GM23338 (cell line): ENCODE results near the gene SPEF1. TPM values are rescaled to one million over a fixed set of nuclear protein-coding genes. Genes with fewer than 3 reads are reported as not detected.

Source experiments
- ATAC-seq: fragments of 200-7000 bp; cut with Tn5 transposase; 3 replicates; pipeline ENCODE4 v1.9.1; 2020
- DNase-seq: peaks from one replicate; pipeline ENCODE4 v3.0.0-alpha.2; 2015; ENCODE audit warnings: low spot score
- H2AFZ ChIP-seq: fragments of 200-600 bp; sonication (generic); 2 replicates; pipeline ENCODE4 v1.8.0; 2016; ENCODE audit warnings: antibody characterized with exemption, mild to moderate bottlenecking, moderate library complexity
- H3F3A ChIP-seq: fragments of 200-600 bp; sonication (generic); replicated peaks from 2 replicates; pipeline ENCODE4 v1.8.0; 2017; ENCODE audit warnings: antibody characterized with exemption, mixed run types, low read depth
- H3K27ac ChIP-seq: fragments of 200-600 bp; sonication (generic); 2 replicates; pipeline ENCODE4 v1.6.1; 2016; ENCODE audit warnings: low read depth
- H3K27me3 ChIP-seq: fragments of 200-600 bp; sonication (generic); 2 replicates; pipeline ENCODE4 v1.8.0; 2016; ENCODE audit warnings: mild to moderate bottlenecking, mixed run types, moderate library complexity; ENCODE audit not compliant: insufficient read depth
- H3K36me3 ChIP-seq: fragments of 200-600 bp; sonication (generic); 2 replicates; pipeline ENCODE4 v1.8.0; 2016; ENCODE audit warnings: mild to moderate bottlenecking; ENCODE audit not compliant: insufficient read depth
- H3K4me1 ChIP-seq: fragments of 200-600 bp; sonication (generic); 2 replicates; pipeline ENCODE4 v1.8.0; 2016; ENCODE audit warnings: mild to moderate bottlenecking, moderate library complexity; ENCODE audit not compliant: insufficient read depth
- H3K4me2 ChIP-seq: fragments of 200-600 bp; sonication (generic); 2 replicates; pipeline ENCODE4 v1.7.1; 2017; ENCODE audit warnings: mixed run types
- H3K4me3 ChIP-seq: fragments of 200-600 bp; sonication (generic); 2 replicates; pipeline ENCODE4 v1.6.1; 2016; ENCODE audit warnings: mixed run types
- H3K79me2 ChIP-seq: fragments of 200-600 bp; sonication (generic); replicated peaks from 2 replicates; pipeline ENCODE4 v1.8.0; 2017; ENCODE audit warnings: mild to moderate bottlenecking; ENCODE audit not compliant: insufficient read depth
- H3K9me2 ChIP-seq: fragments of 200-600 bp; sonication (generic); 2 replicates; pipeline ENCODE4 v1.8.0; 2017; ENCODE audit not compliant: insufficient read depth
- H4K20me1 ChIP-seq: fragments of 200-600 bp; sonication (generic); replicated peaks from 2 replicates; pipeline ENCODE4 v1.8.0; 2017; ENCODE audit warnings: mild to moderate bottlenecking; ENCODE audit not compliant: insufficient read depth
- H3K27ac Mint-ChIP-seq: 2 replicates; pipeline ENCODE4 v1.8.0; 2020; ENCODE audit warnings: inconsistent platforms, mild to moderate bottlenecking, moderate library complexity, mixed read lengths
- H3K27me3 Mint-ChIP-seq: 3 replicates; pipeline ENCODE4 v1.8.0; 2022; ENCODE audit warnings: low read depth, mild to moderate bottlenecking, moderate library complexity, mixed read lengths, inconsistent platforms; ENCODE audit not compliant: insufficient read depth, poor library complexity
- H3K36me3 Mint-ChIP-seq: 3 replicates; pipeline ENCODE4 v1.8.0; 2021; ENCODE audit warnings: low read depth, mild to moderate bottlenecking, inconsistent platforms, moderate library complexity, mixed read lengths
- H3K4me1 Mint-ChIP-seq: 3 replicates; pipeline ENCODE4 v1.8.0; 2020; ENCODE audit warnings: mild to moderate bottlenecking, inconsistent platforms, mixed read lengths
- H3K4me3 Mint-ChIP-seq: 3 replicates; pipeline ENCODE4 v1.8.0; 2021; ENCODE audit warnings: moderate library complexity, mild to moderate bottlenecking, inconsistent platforms, mixed read lengths
- H3K9me3 Mint-ChIP-seq: 3 replicates; pipeline ENCODE4 v1.8.0; 2020; ENCODE audit warnings: moderate library complexity, mild to moderate bottlenecking, inconsistent platforms, mixed read lengths
- EZH2 ChIP-seq: fragments of 200-600 bp; sonication (generic); IDR thresholded peaks from one replicate; pipeline ENCODE4 v1.8.0; 2017; ENCODE audit warnings: antibody characterized with exemption, mild to moderate bottlenecking, low read depth; ENCODE audit not compliant: unreplicated experiment
- JUNB ChIP-seq: IDR thresholded peaks from one replicate; pipeline ENCODE4 v1.6.1; 2016; ENCODE audit warnings: antibody characterized with exemption; ENCODE audit not compliant: unreplicated experiment
- NANOG ChIP-seq: IDR thresholded peaks from 2 replicates; pipeline ENCODE4 v1.6.1; 2016; ENCODE audit warnings: antibody characterized with exemption, borderline replicate concordance
- POLR2AphosphoS5 ChIP-seq: IDR thresholded peaks from 2 replicates; pipeline ENCODE4 v1.6.1; 2016; ENCODE audit warnings: antibody characterized with exemption, low read depth
- STAT1 ChIP-seq: IDR thresholded peaks from one replicate; pipeline ENCODE4 v1.6.1; 2016; ENCODE audit warnings: antibody characterized with exemption; ENCODE audit not compliant: unreplicated experiment
- ZNF114 ChIP-seq: fragments of 250-450 bp; sonication (Bioruptor Pico); IDR thresholded peaks from 2 replicates; pipeline ENCODE4 v1.5.0; 2020; ENCODE audit warnings: mild to moderate bottlenecking, moderate library complexity
- ZNF331 ChIP-seq: fragments of 250-450 bp; sonication (Bioruptor Pico); IDR thresholded peaks from 2 replicates; pipeline ENCODE4 v1.5.0; 2020; ENCODE audit warnings: low read depth, mild to moderate bottlenecking, moderate library complexity
- polyA plus RNA-seq: library from polyadenylated mRNA; unstranded; fragments of >200 nt; fragmentation: Nextera tagmentation; extraction: Ambion mirVana; gene quantifications from 2 replicates; pipeline ENCODE4 v1.2.1, GENCODE V29; 2016
- total RNA-seq: library from RNA; depleted of rRNA; stranded (reverse); fragments of >200 nt; shearing (Covaris generic); gene quantifications from 2 replicates; pipeline ENCODE4 v1.2.3, GENCODE V29; 2014
- TF ChIP-seq, protein P1 (sequence below): IDR thresholded peaks from one replicate; pipeline ENCODE4 v1.6.1; 2018; ENCODE audit warnings: antibody characterized with exemption; ENCODE audit not compliant: unreplicated experiment
- TF ChIP-seq, protein P2 (sequence below): fragments of 250-450 bp; sonication (Bioruptor Pico); IDR thresholded peaks from 2 replicates; pipeline ENCODE4 v1.5.0; 2020; ENCODE audit warnings: mild to moderate bottlenecking, moderate library complexity
- TF ChIP-seq, protein P3 (sequence below), 2 experiments: fragments of 200-600 bp in 1 of 2; sonication (generic) in 1 of 2; conservative IDR thresholded peaks; 2 replicates each; pipeline versions ENCODE4 v1.5.1 to v1.6.1; 2016 to 2017; ENCODE audit warnings: antibody characterized with exemption in 2 of 2, low read depth in 2 of 2, mild to moderate bottlenecking in 2 of 2, moderate library complexity in 1 of 2

The SPEF1 gene
- total and polyA plus RNA-seq, 2 experiments from 2014 or later: 0.68 to 0.69 TPM

DNA sequence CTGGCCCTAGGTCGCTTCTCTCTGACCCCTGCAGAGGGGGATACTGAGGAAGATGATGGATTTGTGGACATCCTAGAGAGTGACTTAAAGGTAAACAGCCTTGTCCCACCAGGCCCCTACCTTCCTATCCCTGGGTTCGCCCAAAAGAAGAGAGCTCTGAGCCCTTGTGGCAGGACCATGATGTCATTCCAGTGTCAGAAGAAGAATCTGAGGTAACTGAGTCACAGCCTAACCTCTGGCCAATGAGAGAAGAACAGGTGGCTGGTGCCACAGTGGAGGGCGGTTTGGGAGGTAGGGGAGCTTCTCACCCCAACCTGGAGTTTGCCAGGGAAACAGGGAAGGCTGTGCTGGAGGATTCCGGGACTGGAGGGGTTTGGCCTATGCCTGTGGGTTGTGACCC, 20.1 kb upstream of the SPEF1 start:
- peaks cover 53% of the 10 kb centered on the region for H3K4me1 Mint-ChIP-seq
- peaks cover 26% of the 10 kb centered on the region for H3K27me3 Mint-ChIP-seq
- no peak for DNase-seq
- Histone ChIP-seq H3K27me3 (no peaks in the 10 kb centered on the region), H3K36me3 (no peaks in the 10 kb centered on the region), H3K79me2 (no peaks in the 10 kb centered on the region), H4K20me1 (no peaks in the 10 kb centered on the region; the same call in 1 of the 2 replicates), H3F3A (peaks cover 10% of the 10 kb centered on the region; the same call in 1 of the 2 replicates), H2AFZ (no peak overlapping the region), H3K9me2 (no peaks in the 10 kb centered on the region), H3K27ac (no peak overlapping the region), H3K4me3 (no peak overlapping the region), H3K4me2 (no peak overlapping the region), H3K4me1 (peaks cover 43% of the 10 kb centered on the region)
- TF ChIP-seq ZNF114 (CRISPR knock-in tag) (no peak), STAT1 (no peak), ZNF331 (CRISPR knock-in tag) (no peak), NANOG (no peak), JUNB (no peak), POLR2AphosphoS5 (no peak), EZH2 (no peak)
- TF ChIP-seq, protein P1, sequence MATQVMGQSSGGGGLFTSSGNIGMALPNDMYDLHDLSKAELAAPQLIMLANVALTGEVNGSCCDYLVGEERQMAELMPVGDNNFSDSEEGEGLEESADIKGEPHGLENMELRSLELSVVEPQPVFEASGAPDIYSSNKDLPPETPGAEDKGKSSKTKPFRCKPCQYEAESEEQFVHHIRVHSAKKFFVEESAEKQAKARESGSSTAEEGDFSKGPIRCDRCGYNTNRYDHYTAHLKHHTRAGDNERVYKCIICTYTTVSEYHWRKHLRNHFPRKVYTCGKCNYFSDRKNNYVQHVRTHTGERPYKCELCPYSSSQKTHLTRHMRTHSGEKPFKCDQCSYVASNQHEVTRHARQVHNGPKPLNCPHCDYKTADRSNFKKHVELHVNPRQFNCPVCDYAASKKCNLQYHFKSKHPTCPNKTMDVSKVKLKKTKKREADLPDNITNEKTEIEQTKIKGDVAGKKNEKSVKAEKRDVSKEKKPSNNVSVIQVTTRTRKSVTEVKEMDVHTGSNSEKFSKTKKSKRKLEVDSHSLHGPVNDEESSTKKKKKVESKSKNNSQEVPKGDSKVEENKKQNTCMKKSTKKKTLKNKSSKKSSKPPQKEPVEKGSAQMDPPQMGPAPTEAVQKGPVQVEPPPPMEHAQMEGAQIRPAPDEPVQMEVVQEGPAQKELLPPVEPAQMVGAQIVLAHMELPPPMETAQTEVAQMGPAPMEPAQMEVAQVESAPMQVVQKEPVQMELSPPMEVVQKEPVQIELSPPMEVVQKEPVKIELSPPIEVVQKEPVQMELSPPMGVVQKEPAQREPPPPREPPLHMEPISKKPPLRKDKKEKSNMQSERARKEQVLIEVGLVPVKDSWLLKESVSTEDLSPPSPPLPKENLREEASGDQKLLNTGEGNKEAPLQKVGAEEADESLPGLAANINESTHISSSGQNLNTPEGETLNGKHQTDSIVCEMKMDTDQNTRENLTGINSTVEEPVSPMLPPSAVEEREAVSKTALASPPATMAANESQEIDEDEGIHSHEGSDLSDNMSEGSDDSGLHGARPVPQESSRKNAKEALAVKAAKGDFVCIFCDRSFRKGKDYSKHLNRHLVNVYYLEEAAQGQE: no peak
- TF ChIP-seq, protein P2, sequence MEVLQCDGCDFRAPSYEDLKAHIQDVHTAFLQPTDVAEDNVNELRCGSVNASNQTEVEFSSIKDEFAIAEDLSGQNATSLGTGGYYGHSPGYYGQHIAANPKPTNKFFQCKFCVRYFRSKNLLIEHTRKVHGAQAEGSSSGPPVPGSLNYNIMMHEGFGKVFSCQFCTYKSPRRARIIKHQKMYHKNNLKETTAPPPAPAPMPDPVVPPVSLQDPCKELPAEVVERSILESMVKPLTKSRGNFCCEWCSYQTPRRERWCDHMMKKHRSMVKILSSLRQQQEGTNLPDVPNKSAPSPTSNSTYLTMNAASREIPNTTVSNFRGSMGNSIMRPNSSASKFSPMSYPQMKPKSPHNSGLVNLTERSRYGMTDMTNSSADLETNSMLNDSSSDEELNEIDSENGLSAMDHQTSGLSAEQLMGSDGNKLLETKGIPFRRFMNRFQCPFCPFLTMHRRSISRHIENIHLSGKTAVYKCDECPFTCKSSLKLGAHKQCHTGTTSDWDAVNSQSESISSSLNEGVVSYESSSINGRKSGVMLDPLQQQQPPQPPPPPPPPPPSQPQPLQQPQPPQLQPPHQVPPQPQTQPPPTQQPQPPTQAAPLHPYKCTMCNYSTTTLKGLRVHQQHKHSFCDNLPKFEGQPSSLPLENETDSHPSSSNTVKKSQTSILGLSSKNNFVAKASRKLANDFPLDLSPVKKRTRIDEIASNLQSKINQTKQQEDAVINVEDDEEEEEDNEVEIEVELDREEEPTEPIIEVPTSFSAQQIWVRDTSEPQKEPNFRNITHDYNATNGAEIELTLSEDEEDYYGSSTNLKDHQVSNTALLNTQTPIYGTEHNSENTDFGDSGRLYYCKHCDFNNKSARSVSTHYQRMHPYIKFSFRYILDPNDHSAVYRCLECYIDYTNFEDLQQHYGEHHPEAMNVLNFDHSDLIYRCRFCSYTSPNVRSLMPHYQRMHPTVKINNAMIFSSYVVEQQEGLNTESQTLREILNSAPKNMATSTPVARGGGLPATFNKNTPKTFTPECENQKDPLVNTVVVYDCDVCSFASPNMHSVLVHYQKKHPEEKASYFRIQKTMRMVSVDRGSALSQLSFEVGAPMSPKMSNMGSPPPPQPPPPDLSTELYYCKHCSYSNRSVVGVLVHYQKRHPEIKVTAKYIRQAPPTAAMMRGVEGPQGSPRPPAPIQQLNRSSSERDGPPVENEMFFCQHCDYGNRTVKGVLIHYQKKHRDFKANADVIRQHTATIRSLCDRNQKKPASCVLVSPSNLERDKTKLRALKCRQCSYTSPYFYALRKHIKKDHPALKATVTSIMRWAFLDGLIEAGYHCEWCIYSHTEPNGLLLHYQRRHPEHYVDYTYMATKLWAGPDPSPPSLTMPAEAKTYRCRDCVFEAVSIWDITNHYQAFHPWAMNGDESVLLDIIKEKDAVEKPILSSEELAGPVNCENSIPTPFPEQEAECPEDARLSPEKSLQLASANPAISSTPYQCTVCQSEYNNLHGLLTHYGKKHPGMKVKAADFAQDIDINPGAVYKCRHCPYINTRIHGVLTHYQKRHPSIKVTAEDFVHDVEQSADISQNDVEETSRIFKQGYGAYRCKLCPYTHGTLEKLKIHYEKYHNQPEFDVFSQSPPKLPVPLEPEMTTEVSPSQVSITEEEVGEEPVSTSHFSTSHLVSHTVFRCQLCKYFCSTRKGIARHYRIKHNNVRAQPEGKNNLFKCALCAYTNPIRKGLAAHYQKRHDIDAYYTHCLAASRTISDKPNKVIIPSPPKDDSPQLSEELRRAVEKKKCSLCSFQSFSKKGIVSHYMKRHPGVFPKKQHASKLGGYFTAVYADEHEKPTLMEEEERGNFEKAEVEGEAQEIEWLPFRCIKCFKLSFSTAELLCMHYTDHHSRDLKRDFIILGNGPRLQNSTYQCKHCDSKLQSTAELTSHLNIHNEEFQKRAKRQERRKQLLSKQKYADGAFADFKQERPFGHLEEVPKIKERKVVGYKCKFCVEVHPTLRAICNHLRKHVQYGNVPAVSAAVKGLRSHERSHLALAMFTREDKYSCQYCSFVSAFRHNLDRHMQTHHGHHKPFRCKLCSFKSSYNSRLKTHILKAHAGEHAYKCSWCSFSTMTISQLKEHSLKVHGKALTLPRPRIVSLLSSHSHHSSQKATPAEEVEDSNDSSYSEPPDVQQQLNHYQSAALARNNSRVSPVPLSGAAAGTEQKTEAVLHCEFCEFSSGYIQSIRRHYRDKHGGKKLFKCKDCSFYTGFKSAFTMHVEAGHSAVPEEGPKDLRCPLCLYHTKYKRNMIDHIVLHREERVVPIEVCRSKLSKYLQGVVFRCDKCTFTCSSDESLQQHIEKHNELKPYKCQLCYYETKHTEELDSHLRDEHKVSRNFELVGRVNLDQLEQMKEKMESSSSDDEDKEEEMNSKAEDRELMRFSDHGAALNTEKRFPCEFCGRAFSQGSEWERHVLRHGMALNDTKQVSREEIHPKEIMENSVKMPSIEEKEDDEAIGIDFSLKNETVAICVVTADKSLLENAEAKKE: no peak
- TF ChIP-seq, protein P3, sequence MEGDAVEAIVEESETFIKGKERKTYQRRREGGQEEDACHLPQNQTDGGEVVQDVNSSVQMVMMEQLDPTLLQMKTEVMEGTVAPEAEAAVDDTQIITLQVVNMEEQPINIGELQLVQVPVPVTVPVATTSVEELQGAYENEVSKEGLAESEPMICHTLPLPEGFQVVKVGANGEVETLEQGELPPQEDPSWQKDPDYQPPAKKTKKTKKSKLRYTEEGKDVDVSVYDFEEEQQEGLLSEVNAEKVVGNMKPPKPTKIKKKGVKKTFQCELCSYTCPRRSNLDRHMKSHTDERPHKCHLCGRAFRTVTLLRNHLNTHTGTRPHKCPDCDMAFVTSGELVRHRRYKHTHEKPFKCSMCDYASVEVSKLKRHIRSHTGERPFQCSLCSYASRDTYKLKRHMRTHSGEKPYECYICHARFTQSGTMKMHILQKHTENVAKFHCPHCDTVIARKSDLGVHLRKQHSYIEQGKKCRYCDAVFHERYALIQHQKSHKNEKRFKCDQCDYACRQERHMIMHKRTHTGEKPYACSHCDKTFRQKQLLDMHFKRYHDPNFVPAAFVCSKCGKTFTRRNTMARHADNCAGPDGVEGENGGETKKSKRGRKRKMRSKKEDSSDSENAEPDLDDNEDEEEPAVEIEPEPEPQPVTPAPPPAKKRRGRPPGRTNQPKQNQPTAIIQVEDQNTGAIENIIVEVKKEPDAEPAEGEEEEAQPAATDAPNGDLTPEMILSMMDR (conservative IDR thresholded peaks at IDR 0.05; ENCODE audit: low read depth in 2 of 2): no peak
- H3K9me3 Mint-ChIP-seq: no peaks in the 10 kb centered on the region
- H3K4me3 Mint-ChIP-seq: no peak overlapping the region
- ATAC-seq: no peak
- peaks cover 56% of the 10 kb centered on the region for H3K36me3 Mint-ChIP-seq
- H3K27ac Mint-ChIP-seq: no peak overlapping the region
